ENCODE measurements around the gene CHRDL2.

Gene CHRDL2

DNA sequence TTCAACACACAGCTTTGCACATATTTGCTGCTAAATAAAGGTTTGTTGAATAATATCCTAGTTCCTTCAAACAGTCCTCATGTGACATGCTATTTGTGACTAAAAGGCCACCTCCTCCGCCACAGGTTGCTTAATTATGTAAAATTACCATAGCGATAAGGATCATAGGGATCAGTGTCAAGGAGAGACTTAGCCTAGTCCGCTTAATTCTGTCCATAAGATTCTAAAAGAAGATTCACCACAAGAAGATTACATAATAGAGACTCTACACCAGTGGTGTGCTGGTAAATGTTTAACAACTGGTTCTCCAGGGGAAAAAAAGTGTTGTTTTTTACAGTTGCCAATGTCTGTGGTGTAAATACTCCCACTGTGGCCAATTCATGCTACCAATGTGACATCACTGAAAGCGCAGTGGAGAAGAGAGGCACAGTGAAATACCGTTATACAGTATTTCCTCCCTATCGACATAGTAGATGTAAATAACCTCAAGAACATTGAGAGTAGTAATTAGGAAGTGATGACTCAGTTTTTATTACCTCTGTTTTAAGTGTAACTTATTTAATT is 4.2 kb upstream of the CHRDL2 start:
- Histone ChIP-seq H3K4me3 (ENCODE audit: insufficient read length, low read depth) (no peak overlapping the region), H3K9ac (ENCODE audit: insufficient read length, low read depth) (no peak overlapping the region), H3K27me3 (ENCODE audit: insufficient read depth, insufficient read length) (peaks cover 25% of the 10 kb centered on the region), H3K9me3 (ENCODE audit: insufficient read depth, low read length) (peaks cover 15% of the 10 kb centered on the region), H3K36me3 (ENCODE audit: insufficient read depth, insufficient read length, low read length) (no peaks in the 10 kb centered on the region), H3K4me1 (ENCODE audit: insufficient read depth, insufficient read length) (peaks cover 2% of the 10 kb centered on the region)
- TF ChIP-seq YY1 (IDR thresholded peaks at IDR 0.05; ENCODE audit: insufficient read depth, insufficient read length), result no peak
- TF ChIP-seq SUZ12 (IDR thresholded peaks at IDR 0.05; ENCODE audit: extremely low read depth, insufficient read depth, insufficient read length), result no peak
- no peak for TF ChIP-seq ZNF274 (IDR thresholded peaks at IDR 0.05; ENCODE audit: low read depth, low read length)
- DNase-seq (ENCODE audit: low read depth, low spot score), result no peak

DNA sequence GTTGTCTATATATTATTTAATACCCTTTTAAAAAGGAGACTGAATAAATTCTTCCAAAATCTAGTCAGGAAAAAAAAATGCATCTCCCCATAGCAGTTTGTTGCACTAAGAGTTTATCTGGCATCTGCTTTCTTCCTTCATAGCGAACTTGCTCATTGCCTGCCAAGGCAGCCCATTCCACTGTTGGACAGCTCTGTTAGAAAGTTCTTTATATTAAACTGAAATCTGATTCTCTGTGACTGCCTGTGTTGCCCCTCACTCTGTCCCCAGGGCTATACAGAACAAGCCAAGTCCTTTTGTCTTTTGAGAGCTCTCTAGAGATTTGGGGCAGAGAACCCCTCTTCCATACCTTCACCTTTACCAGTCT is 3.3 kb upstream of the CHRDL2 start:
- Histone ChIP-seq H3K9me3 (ENCODE audit: insufficient read depth, low read length) (peaks cover 6% of the 10 kb centered on the region), H3K36me3 (ENCODE audit: insufficient read depth, insufficient read length, low read length) (no peaks in the 10 kb centered on the region), H3K4me1 (ENCODE audit: insufficient read depth, insufficient read length) (peaks cover 2% of the 10 kb centered on the region), H3K27me3 (ENCODE audit: insufficient read depth, insufficient read length) (peaks cover 34% of the 10 kb centered on the region), H3K4me3 (ENCODE audit: insufficient read length, low read depth) (no peak overlapping the region), H3K9ac (ENCODE audit: insufficient read length, low read depth) (no peak overlapping the region)
- TF ChIP-seq ZNF274 (IDR thresholded peaks at IDR 0.05; ENCODE audit: low read depth, low read length) (no peak), SUZ12 (IDR thresholded peaks at IDR 0.05; ENCODE audit: extremely low read depth, insufficient read depth, insufficient read length) (no peak), YY1 (IDR thresholded peaks at IDR 0.05; ENCODE audit: insufficient read depth, insufficient read length) (no peak)
- no peak for DNase-seq (ENCODE audit: low read depth, low spot score)

DNA sequence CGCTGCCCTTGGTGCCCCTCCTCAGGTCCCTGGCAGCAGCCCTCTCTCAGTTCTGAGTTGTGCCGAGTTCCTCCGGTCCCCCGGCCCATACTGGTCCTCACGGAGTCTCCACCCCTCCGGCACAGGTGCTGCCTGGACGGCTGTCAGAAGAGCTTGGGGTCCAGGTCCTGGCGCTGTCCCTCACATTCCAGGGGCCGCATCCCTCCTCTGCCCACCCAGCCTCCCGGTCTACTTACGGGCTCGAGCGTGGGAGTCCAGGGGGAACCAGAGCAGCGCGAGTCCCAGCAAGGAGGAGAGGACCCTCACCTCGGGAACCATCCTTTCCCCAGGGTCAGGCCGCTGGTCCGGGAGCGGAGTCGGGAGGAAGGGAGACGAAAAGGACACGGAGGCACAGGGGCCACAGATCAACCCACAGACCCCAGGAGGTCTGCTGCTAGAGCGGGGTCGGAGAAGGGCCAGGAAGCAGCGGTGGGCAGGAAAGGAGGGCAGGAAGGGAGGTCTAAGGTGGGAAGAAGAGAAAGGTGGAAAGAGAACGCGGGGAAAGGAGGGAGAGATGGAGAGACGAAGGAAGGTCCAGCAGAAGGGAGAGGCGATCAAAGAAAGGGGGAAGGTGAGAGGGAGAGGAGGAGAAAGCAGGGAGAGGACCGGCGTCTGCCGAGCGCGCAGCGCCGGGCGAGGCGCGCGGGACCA is 510 bp downstream of the CHRDL2 start:
- TF ChIP-seq YY1 (IDR thresholded peaks at IDR 0.05; ENCODE audit: insufficient read depth, insufficient read length) (no peak), SUZ12 (IDR thresholded peaks at IDR 0.05; ENCODE audit: extremely low read depth, insufficient read depth, insufficient read length) (peak; percentile 64)
- H3K27me3 ChIP-seq (ENCODE audit: insufficient read depth, insufficient read length), result peaks cover 71% of the 10 kb centered on the region
- peak overlapping the region; percentile 49 for H3K4me3 ChIP-seq (ENCODE audit: insufficient read length, low read depth)
- no peaks in the 10 kb centered on the region for H3K36me3 ChIP-seq (ENCODE audit: insufficient read depth, insufficient read length, low read length)
- no peak for DNase-seq (ENCODE audit: low read depth, low spot score)
- peaks cover 2% of the 10 kb centered on the region for H3K4me1 ChIP-seq (ENCODE audit: insufficient read depth, insufficient read length)
- peak overlapping the region; percentile 61 for H3K9ac ChIP-seq (ENCODE audit: insufficient read length, low read depth)
- no peaks in the 10 kb centered on the region for H3K9me3 ChIP-seq (ENCODE audit: insufficient read depth, low read length)

DNA sequence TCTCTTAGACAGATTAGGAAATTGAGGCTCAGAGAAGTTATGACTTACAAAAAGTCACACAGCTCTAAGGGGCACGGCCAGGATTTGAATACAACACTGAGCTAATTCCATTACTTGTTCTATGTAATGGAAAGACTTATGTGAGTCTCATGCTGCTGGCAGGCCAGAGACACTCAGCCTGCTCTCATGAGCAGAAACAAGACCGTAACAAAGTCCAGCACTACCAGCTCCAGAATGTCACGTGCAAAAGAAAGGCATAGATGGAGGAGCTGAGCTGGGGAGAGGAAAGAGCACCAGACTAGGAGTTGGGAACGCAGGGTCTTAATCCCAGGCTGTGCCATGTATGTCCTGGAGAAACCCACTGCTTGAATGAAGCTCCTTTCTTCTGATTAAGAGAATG is 1.8 kb downstream of the CHRDL2 start:
- Histone ChIP-seq H3K9me3 (ENCODE audit: insufficient read depth, low read length) (no peaks in the 10 kb centered on the region), H3K4me1 (ENCODE audit: insufficient read depth, insufficient read length) (peaks cover 2% of the 10 kb centered on the region), H3K9ac (ENCODE audit: insufficient read length, low read depth) (no peak overlapping the region), H3K27me3 (ENCODE audit: insufficient read depth, insufficient read length) (peaks cover 71% of the 10 kb centered on the region), H3K4me3 (ENCODE audit: insufficient read length, low read depth) (no peak overlapping the region), H3K36me3 (ENCODE audit: insufficient read depth, insufficient read length, low read length) (no peaks in the 10 kb centered on the region)
- no peak for TF ChIP-seq SUZ12 (IDR thresholded peaks at IDR 0.05; ENCODE audit: extremely low read depth, insufficient read depth, insufficient read length)
- TF ChIP-seq YY1 (IDR thresholded peaks at IDR 0.05; ENCODE audit: insufficient read depth, insufficient read length), result no peak
- TF ChIP-seq ZNF274 (IDR thresholded peaks at IDR 0.05; ENCODE audit: low read depth, low read length), result no peak
- DNase-seq (ENCODE audit: low read depth, low spot score), result no peak

DNA sequence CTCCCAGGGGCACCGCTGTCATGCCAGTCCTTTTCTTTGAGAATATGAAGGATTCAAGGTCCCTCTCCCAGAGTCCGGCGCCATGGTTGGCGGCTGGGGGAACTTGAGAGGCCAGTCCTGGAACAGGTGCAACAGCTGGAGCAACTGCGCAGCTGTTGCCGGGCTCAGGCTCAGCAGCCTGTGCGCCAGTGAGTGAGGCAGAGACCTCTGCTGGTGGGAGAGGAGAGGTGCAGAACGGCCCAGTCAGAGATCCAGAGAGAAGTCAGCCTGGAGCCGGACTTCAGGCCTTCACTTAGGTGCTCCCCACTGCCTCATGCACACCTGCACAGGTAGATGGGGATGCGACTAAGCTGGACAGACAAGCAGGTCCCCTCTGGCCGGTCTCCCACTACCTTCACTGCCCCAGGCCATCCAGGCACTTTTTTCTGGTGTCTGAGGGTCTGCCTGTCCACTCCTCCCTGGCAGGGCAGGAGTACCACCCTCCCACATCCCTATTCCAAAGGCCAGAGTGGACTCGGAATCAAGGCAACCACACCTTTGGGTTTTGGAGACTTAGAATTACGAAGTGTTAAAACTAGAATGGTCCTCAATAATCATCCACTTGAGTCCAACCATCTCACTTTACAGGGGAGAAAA is 4.6 kb downstream of the CHRDL2 start:
- Histone ChIP-seq H3K27me3 (ENCODE audit: insufficient read depth, insufficient read length) (peaks cover 56% of the 10 kb centered on the region), H3K4me3 (ENCODE audit: insufficient read length, low read depth) (no peak overlapping the region), H3K36me3 (ENCODE audit: insufficient read depth, insufficient read length, low read length) (no peaks in the 10 kb centered on the region), H3K4me1 (ENCODE audit: insufficient read depth, insufficient read length) (peaks cover 2% of the 10 kb centered on the region), H3K9me3 (ENCODE audit: insufficient read depth, low read length) (no peaks in the 10 kb centered on the region), H3K9ac (ENCODE audit: insufficient read length, low read depth) (no peak overlapping the region)
- TF ChIP-seq ZNF274 (IDR thresholded peaks at IDR 0.05; ENCODE audit: low read depth, low read length), result no peak
- no peak for TF ChIP-seq SUZ12 (IDR thresholded peaks at IDR 0.05; ENCODE audit: extremely low read depth, insufficient read depth, insufficient read length)
- TF ChIP-seq YY1 (IDR thresholded peaks at IDR 0.05; ENCODE audit: insufficient read depth, insufficient read length), result no peak
- peak; percentile 58 for DNase-seq (ENCODE audit: low read depth, low spot score)

DNA sequence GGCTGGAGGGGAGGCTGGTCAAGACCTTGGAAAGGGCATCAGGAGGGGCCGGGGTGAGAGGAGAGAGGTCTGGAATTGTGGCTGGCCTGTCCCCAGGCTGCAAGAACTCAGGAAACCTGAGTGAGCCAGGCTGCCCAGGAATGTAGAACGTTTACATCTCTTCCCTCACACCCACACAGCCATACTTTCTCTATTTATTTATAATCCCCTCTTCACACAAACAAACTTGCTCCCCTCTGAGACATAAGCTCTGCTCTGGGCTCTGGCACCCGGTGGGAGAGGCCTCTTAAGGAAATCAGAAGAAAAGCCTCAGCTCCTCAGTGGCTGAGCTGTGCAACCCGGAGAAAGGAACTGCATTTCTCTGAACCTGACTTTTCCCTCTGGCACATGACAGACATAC is 5.5 kb downstream of the CHRDL2 start:
- DNase-seq (ENCODE audit: low read depth, low spot score), result no peak
- peaks cover 5% of the 10 kb centered on the region for H3K4me1 ChIP-seq (ENCODE audit: insufficient read depth, insufficient read length)

DNA sequence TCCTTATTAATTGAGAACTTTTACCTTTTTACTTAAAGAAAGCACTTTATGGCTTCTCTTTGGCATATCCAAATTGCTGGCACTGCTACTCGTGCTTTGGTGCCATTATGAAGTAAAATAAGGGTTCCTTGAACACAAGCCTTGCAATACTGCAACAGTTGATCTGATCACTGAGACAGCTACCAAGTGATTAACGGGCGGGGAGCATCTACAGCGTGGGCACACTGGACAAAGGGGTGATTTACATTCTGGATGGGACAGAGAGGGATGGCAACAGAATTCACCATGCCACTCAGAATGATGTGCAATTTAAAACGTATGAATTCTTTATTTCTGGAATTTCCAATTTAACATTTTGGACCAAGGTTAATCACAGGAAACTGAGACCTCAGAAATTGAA is 7.7 kb downstream of the CHRDL2 start:
- DNase-seq (ENCODE audit: low read depth, low spot score), result no peak
- Histone ChIP-seq H3K36me3 (ENCODE audit: insufficient read depth, insufficient read length, low read length) (no peaks in the 10 kb centered on the region), H3K4me1 (ENCODE audit: insufficient read depth, insufficient read length) (peaks cover 4% of the 10 kb centered on the region), H3K9ac (ENCODE audit: insufficient read length, low read depth) (no peak overlapping the region), H3K4me3 (ENCODE audit: insufficient read length, low read depth) (no peak overlapping the region), H3K27me3 (ENCODE audit: insufficient read depth, insufficient read length) (peaks cover 26% of the 10 kb centered on the region), H3K9me3 (ENCODE audit: insufficient read depth, low read length) (no peaks in the 10 kb centered on the region)
- no peak for TF ChIP-seq YY1 (IDR thresholded peaks at IDR 0.05; ENCODE audit: insufficient read depth, insufficient read length)
- no peak for TF ChIP-seq SUZ12 (IDR thresholded peaks at IDR 0.05; ENCODE audit: extremely low read depth, insufficient read depth, insufficient read length)
- no peak for TF ChIP-seq ZNF274 (IDR thresholded peaks at IDR 0.05; ENCODE audit: low read depth, low read length)

More for the DNA sequence above, 5.5 kb downstream of the CHRDL2 start:
- no peaks in the 10 kb centered on the region for H3K36me3 ChIP-seq (ENCODE audit: insufficient read depth, insufficient read length, low read length)
- peaks cover 48% of the 10 kb centered on the region for H3K27me3 ChIP-seq (ENCODE audit: insufficient read depth, insufficient read length)
- no peak overlapping the region for H3K4me3 ChIP-seq (ENCODE audit: insufficient read length, low read depth)
- no peaks in the 10 kb centered on the region for H3K9me3 ChIP-seq (ENCODE audit: insufficient read depth, low read length)
- TF ChIP-seq SUZ12 (IDR thresholded peaks at IDR 0.05; ENCODE audit: extremely low read depth, insufficient read depth, insufficient read length), result no peak
- TF ChIP-seq YY1 (IDR thresholded peaks at IDR 0.05; ENCODE audit: insufficient read depth, insufficient read length), result no peak
- no peak for TF ChIP-seq ZNF274 (IDR thresholded peaks at IDR 0.05; ENCODE audit: low read depth, low read length)
- no peak overlapping the region for H3K9ac ChIP-seq (ENCODE audit: insufficient read length, low read depth)

All from NT2/D1 (cell line).